Trophoblast cell (in vitro differentiated cells and primary cell): Measurements from ENCODE around the gene ASB6.

ENCODE experiments used
- DNase-seq, 2 donors: peaks; one replicate each; pipeline ENCODE4 v3.0.0-alpha.2; 2016
- H2AFZ ChIP-seq: 2 replicates; pipeline ENCODE4 v1.6.1; 2013; ENCODE audit warnings: low read length, moderate library complexity, mild to moderate bottlenecking; ENCODE audit not compliant: insufficient read depth, poor library complexity
- H2AK5ac ChIP-seq: 2 replicates; pipeline ENCODE4 v1.6.1; 2013; ENCODE audit warnings: mild to moderate bottlenecking, low read length
- H2BK120ac ChIP-seq: 2 replicates; pipeline ENCODE4 v1.6.1; 2013; ENCODE audit warnings: low read length, mild to moderate bottlenecking, moderate library complexity; ENCODE audit not compliant: insufficient read depth, poor library complexity
- H2BK12ac ChIP-seq: 2 replicates; pipeline ENCODE4 v1.6.1; 2013; ENCODE audit warnings: mild to moderate bottlenecking, low read length, moderate library complexity
- H2BK5ac ChIP-seq: 2 replicates; pipeline ENCODE4 v1.6.1; 2013; ENCODE audit warnings: low read length, low read depth, moderate library complexity, mild to moderate bottlenecking; ENCODE audit not compliant: poor library complexity
- H3K14ac ChIP-seq: 2 replicates; pipeline ENCODE4 v1.6.1; 2013; ENCODE audit warnings: mild to moderate bottlenecking, low read length
- H3K18ac ChIP-seq: 2 replicates; pipeline ENCODE4 v1.6.1; 2013; ENCODE audit warnings: mild to moderate bottlenecking, low read length
- H3K23ac ChIP-seq: 2 replicates; pipeline ENCODE4 v1.6.1; 2013; ENCODE audit warnings: low read length
- H3K27ac ChIP-seq: 2 replicates; pipeline ENCODE4 v1.5.1; 2013; ENCODE audit warnings: low read depth, mild to moderate bottlenecking, inconsistent platforms, low read length, moderate library complexity
- H3K27me3 ChIP-seq: 2 replicates; pipeline ENCODE4 v1.6.1; 2013; ENCODE audit warnings: inconsistent platforms, mild to moderate bottlenecking, low read length, moderate library complexity; ENCODE audit not compliant: insufficient read depth
- H3K36me3 ChIP-seq, 2 experiments: 1 replicate in 1 of 2; 2 replicates in 1 of 2; pipeline ENCODE4 v1.6.1; 2013; ENCODE audit warnings: low read length in 2 of 2, mild to moderate bottlenecking in 2 of 2, moderate library complexity in 1 of 2; ENCODE audit not compliant: insufficient read depth in 2 of 2, control insufficient read depth in 1 of 2
- H3K4ac ChIP-seq: 2 replicates; pipeline ENCODE4 v1.6.1; 2013; ENCODE audit warnings: low read depth, mild to moderate bottlenecking, low read length, moderate library complexity
- H3K4me1 ChIP-seq, 2 experiments: 1 replicate in 1 of 2; 2 replicates in 1 of 2; pipeline ENCODE4 v1.6.1; 2013; ENCODE audit warnings: low read length in 2 of 2, mild to moderate bottlenecking in 2 of 2, moderate library complexity in 1 of 2; ENCODE audit not compliant: insufficient read depth in 2 of 2, control insufficient read depth in 1 of 2
- H3K4me2 ChIP-seq: 2 replicates; pipeline ENCODE4 v1.6.1; 2013; ENCODE audit warnings: inconsistent platforms, mild to moderate bottlenecking, low read length, moderate library complexity
- H3K4me3 ChIP-seq: 2 replicates; pipeline ENCODE4 v1.5.1; 2013; ENCODE audit warnings: mild to moderate bottlenecking, low read depth, low read length, inconsistent platforms
- H3K79me1 ChIP-seq: one replicate; pipeline ENCODE4 v1.6.1; 2013; ENCODE audit warnings: low read length
- H3K79me2 ChIP-seq: 2 replicates; pipeline ENCODE4 v1.6.1; 2013; ENCODE audit warnings: low read length, mild to moderate bottlenecking; ENCODE audit not compliant: control insufficient read depth, insufficient read depth, poor library complexity
- H3K9ac ChIP-seq: 2 replicates; pipeline ENCODE4 v1.6.1; 2013; ENCODE audit warnings: mild to moderate bottlenecking, low read length
- H3K9me3 ChIP-seq: 2 replicates; pipeline ENCODE4 v1.6.1; 2013; ENCODE audit warnings: low read depth, mild to moderate bottlenecking, control low read depth, inconsistent platforms, low read length; ENCODE audit not compliant: insufficient read depth
- H4K12ac ChIP-seq: 2 replicates; pipeline ENCODE4 v1.6.1; 2013; ENCODE audit warnings: low read depth, mild to moderate bottlenecking, low read length, moderate library complexity
- H4K8ac ChIP-seq: 2 replicates; pipeline ENCODE4 v1.6.1; 2013; ENCODE audit warnings: low read depth, mild to moderate bottlenecking, low read length, moderate library complexity
- H4K91ac ChIP-seq: one replicate; pipeline ENCODE4 v1.6.1; 2013; ENCODE audit warnings: low read depth, mild to moderate bottlenecking, low read length, moderate library complexity
- WGBS: extraction: QIAGEN DNeasy Blood & Tissue Kit; methylation state at CpG from one replicate; pipeline ENCODE4 v1.1.7; 2013; ENCODE audit warnings: missing lambda C conversion rate; ENCODE audit not compliant: insufficient read length, insufficient coverage; ENCODE audit errors: extremely low coverage; 5-methylcytosine and 5-hydroxymethylcytosine counted together

ASB6 gene

DNA sequence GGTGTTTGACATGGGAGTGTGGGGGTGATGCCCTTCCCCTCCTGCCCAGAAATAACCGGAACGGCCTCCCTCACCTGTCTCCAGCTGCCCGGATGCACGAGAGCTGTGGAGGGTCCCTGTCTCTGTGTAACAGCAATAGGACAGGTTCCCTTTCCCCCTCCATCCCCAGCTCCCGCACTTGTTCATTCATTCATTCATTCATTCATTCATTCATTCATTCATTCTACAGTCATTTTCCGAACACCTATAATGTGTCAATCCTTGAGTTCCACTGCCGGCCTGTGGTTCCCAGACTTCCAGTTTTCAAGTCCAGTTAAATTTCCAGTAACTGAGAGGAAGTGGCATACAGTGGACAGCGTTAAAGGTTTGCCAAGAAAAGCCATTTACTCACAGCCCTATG lies 30.8 kb upstream of the ASB6 start:
- Histone ChIP-seq H4K91ac (no peak overlapping the region), H3K9me3 (peaks cover 2% of the 10 kb centered on the region), H3K18ac (no peak overlapping the region), H3K79me1 (no peaks in the 10 kb centered on the region), H3K9ac (no peak overlapping the region), H3K27me3 (no peaks in the 10 kb centered on the region), H3K36me3 (no peaks in the 10 kb centered on the region), H3K14ac (no peak overlapping the region), H3K4me1 (no peaks in the 10 kb centered on the region), H2AFZ (no peak overlapping the region), H4K8ac (no peak overlapping the region), H2BK5ac (no peak overlapping the region), H3K79me2 (no peaks in the 10 kb centered on the region), H2BK120ac (no peak overlapping the region), H3K4me2 (no peak overlapping the region), H4K12ac (no peak overlapping the region), H3K27ac (no peak overlapping the region), H2BK12ac (no peak overlapping the region), H3K23ac (no peak overlapping the region), H3K4me3 (no peak overlapping the region), H2AK5ac (no peak overlapping the region), H3K4ac (no peak overlapping the region)
- WGBS: no CpG with 5 or more reads among the region's 8 CpGs
- DNase-seq: no peak

DNA sequence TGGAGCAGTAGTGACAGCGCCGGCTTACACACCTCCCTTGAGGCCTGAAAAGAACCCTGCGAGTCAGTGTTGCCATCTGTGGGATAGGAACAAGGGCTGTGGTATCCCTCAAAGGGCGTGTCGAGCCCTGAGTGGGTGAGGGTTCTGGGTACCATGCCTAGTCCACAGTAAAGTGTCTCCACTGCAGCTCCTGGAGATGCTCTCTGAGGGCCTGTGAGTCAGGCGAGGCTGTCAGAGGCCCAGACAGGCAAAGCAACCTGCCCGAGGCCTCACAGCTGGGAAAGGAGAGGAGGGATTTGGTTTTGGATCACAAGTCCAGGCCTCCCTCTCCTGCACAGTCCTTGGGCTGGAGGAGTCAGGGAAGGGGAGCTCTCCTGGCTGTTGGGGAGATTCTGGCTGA lies 29.6 kb upstream of the ASB6 start:
- Histone ChIP-seq H2BK120ac (no peak overlapping the region), H3K79me1 (no peaks in the 10 kb centered on the region), H3K18ac (no peak overlapping the region), H4K91ac (no peak overlapping the region), H2BK12ac (no peak overlapping the region), H2AK5ac (no peak overlapping the region), H3K4me2 (no peak overlapping the region), H3K79me2 (no peaks in the 10 kb centered on the region), H4K12ac (no peak overlapping the region), H2AFZ (no peak overlapping the region), H3K36me3 (no peaks in the 10 kb centered on the region), H3K4ac (no peak overlapping the region), H3K27ac (no peak overlapping the region), H4K8ac (no peak overlapping the region), H3K4me3 (no peak overlapping the region), H3K9ac (no peak overlapping the region), H2BK5ac (no peak overlapping the region), H3K9me3 (peaks cover 2% of the 10 kb centered on the region), H3K23ac (no peak overlapping the region), H3K14ac (no peak overlapping the region), H3K27me3 (peaks cover 1% of the 10 kb centered on the region), H3K4me1 (no peaks in the 10 kb centered on the region)
- DNase-seq: no peak
- no CpG with 5 or more reads among the region's 7 CpGs for WGBS

DNA sequence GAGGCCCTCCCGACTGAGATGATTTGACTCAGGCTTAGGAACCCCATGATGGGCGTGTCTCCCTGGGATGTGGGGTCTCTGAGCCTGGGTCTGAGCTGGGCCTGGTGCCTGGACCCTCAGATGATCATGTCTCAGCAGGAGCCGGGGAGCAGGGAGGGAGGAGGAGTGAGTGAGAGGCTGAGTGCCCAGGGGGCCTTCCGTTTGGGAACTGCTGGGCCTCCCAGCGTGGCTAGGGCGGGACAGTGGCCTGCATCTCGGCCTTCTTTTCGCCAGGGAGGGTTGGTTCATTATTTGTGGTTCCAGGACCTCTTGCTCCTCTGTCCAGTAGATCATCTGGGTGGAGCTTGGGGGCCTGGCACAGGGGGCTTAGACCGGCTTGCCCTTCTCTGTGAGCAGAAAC lies 29.1 kb upstream of the ASB6 start:
- no peak overlapping the region for H3K27ac ChIP-seq
- H4K12ac ChIP-seq: no peak overlapping the region
- H2AK5ac ChIP-seq: no peak overlapping the region
- no peak overlapping the region for H2BK12ac ChIP-seq
- no peak overlapping the region for H4K91ac ChIP-seq
- H2BK120ac ChIP-seq: no peak overlapping the region
- peaks cover 5% of the 10 kb centered on the region for H3K27me3 ChIP-seq
- no peak overlapping the region for H3K23ac ChIP-seq
- H3K79me1 ChIP-seq: no peaks in the 10 kb centered on the region
- H2BK5ac ChIP-seq: no peak overlapping the region
- H3K4ac ChIP-seq: no peak overlapping the region
- H3K4me1 ChIP-seq: peaks cover 0 to 2% of the 10 kb centered on the region in 2 experiments
- H3K79me2 ChIP-seq: no peaks in the 10 kb centered on the region
- no peak overlapping the region for H3K18ac ChIP-seq
- H2AFZ ChIP-seq: no peak overlapping the region
- no peaks in the 10 kb centered on the region for H3K9me3 ChIP-seq
- WGBS: no CpG with 5 or more reads among the region's 9 CpGs
- H4K8ac ChIP-seq: no peak overlapping the region
- no peak overlapping the region for H3K4me2 ChIP-seq
- H3K9ac ChIP-seq: no peak overlapping the region
- H3K36me3 ChIP-seq: no peaks in the 10 kb centered on the region
- DNase-seq: no peak
- no peak overlapping the region for H3K4me3 ChIP-seq
- H3K14ac ChIP-seq: no peak overlapping the region

DNA sequence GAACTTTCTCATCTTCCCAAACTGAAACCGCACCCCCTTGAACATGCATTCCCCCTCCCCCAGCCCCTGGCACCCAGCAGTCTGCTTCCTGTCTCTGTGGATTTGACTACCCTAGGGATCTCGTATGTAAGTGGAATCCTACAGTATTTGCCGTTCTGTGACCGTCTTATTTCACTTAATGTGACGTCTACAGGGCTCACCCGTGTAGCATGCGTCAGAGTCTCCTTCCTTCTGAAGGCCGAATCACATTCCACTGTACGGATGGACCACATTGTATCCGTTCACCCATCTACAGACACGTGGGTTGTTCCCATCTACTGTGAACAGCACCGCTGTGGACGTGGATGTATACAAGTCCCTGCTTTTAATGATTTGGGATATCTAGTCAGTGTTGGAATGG lies 28.0 kb upstream of the ASB6 start:
- no peak overlapping the region for H2BK120ac ChIP-seq
- peaks cover 3 to 7% of the 10 kb centered on the region in 2 experiments for H3K4me1 ChIP-seq
- no peaks in the 10 kb centered on the region for H3K9me3 ChIP-seq
- H3K4ac ChIP-seq: no peak overlapping the region
- H4K91ac ChIP-seq: no peak overlapping the region
- H3K36me3 ChIP-seq: no peaks in the 10 kb centered on the region
- no peak overlapping the region for H3K18ac ChIP-seq
- DNase-seq: no peak
- H3K27ac ChIP-seq: no peak overlapping the region
- no peak overlapping the region for H3K4me2 ChIP-seq
- H4K12ac ChIP-seq: no peak overlapping the region
- no peak overlapping the region for H2AFZ ChIP-seq
- no peaks in the 10 kb centered on the region for H3K79me1 ChIP-seq
- no peak overlapping the region for H3K4me3 ChIP-seq
- H3K9ac ChIP-seq: no peak overlapping the region
- no peak overlapping the region for H2BK5ac ChIP-seq
- no CpG with 5 or more reads among the region's 13 CpGs for WGBS
- no peak overlapping the region for H2AK5ac ChIP-seq
- H3K14ac ChIP-seq: no peak overlapping the region
- H3K27me3 ChIP-seq: peaks cover 15% of the 10 kb centered on the region
- no peaks in the 10 kb centered on the region for H3K79me2 ChIP-seq
- no peak overlapping the region for H2BK12ac ChIP-seq
- no peak overlapping the region for H3K23ac ChIP-seq
- no peak overlapping the region for H4K8ac ChIP-seq
